ENCODE measurements around the gene CLCN1. TPM values are rescaled to one million over a fixed set of nuclear protein-coding genes. Genes with fewer than 3 reads are reported as not detected.
"Not testable (repeated sequence)": the region's sequence is repeated elsewhere in the genome, so short reads cannot be mapped to it uniquely, and the experiment has no call there.

Gene CLCN1
- total RNA-seq, 1 donor from 2014 or later = 0.08 TPM

- intact Hi-C loops (cut with DNase I) = loop anchor here (10.0 kb wide), 1 partner anchor 104 kb away; the partner anchor contains the start of genes CASP2 and TMEM139
- DNase-seq (peak; percentile 43), ATAC-seq (ENCODE audit: poor library complexity) (no peak)
Observed at GRCh38 chr7:143388491-143389101, 72.7 kb downstream of the CLCN1 start.

GRCh38 chr7:143389316-143390103 is 73.6 kb downstream of the CLCN1 start:
- intact Hi-C loops (cut with DNase I) = loop anchor here (10.0 kb wide), 1 partner anchor 105 kb away; the partner anchor contains the start of genes CASP2 and TMEM139
- no peak for ATAC-seq (ENCODE audit: poor library complexity)

GRCh38 chr7:143390104-143390772 is 74.3 kb downstream of the CLCN1 start:
- intact Hi-C loops (cut with DNase I) = no loop called here
- DNase-seq = no peak
- ATAC-seq (ENCODE audit: poor library complexity) = no peak

More at GRCh38 chr7:143389316-143390103, 73.6 kb downstream of the CLCN1 start:
- DNase-seq = no peak

GRCh38 chr7:143390773-143391317 is 74.9 kb downstream of the CLCN1 start:
- DNase-seq (peak; percentile 42), ATAC-seq (ENCODE audit: poor library complexity) (no peak)
- intact Hi-C loops (cut with DNase I) = no loop called here

GRCh38 chr7:143391462-143392404 is 75.8 kb downstream of the CLCN1 start:
- DNase-seq = peak; percentile 86
- peak; percentile 70 for ATAC-seq (ENCODE audit: poor library complexity)
- intact Hi-C loops (cut with DNase I) = no loop called here

GRCh38 chr7:143392427-143392826 is 76.5 kb downstream of the CLCN1 start:
- intact Hi-C loops (cut with DNase I); ATAC-seq (ENCODE audit: poor library complexity); DNase-seq: not testable (repeated sequence)

GRCh38 chr7:143392875-143393266 is 77.0 kb downstream of the CLCN1 start:
- intact Hi-C loops (cut with DNase I) = no loop called here
- ATAC-seq (ENCODE audit: poor library complexity) = no peak
- no peak for DNase-seq

- ATAC-seq (ENCODE audit: poor library complexity) (no peak), DNase-seq (no peak)
- intact Hi-C loops (cut with DNase I) = no loop called here
Observed at GRCh38 chr7:143393267-143394041, 77.5 kb downstream of the CLCN1 start.

GRCh38 chr7:143394068-143394467 is 78.2 kb downstream of the CLCN1 start:
- DNase-seq = no peak
- intact Hi-C loops (cut with DNase I) = no loop called here
- no peak for ATAC-seq (ENCODE audit: poor library complexity)

- ATAC-seq (ENCODE audit: poor library complexity) (no peak), DNase-seq (no peak)
- intact Hi-C loops (cut with DNase I) = no loop called here
Observed at GRCh38 chr7:143394777-143395176, 78.9 kb downstream of the CLCN1 start.

- intact Hi-C loops (cut with DNase I) = no loop called here
- DNase-seq = peak; percentile 57
- ATAC-seq (ENCODE audit: poor library complexity) = peak; percentile 10
Observed at GRCh38 chr7:143395187-143396149, 79.6 kb downstream of the CLCN1 start.

- DNase-seq = no peak
- intact Hi-C loops (cut with DNase I) = no loop called here
- no peak for ATAC-seq (ENCODE audit: poor library complexity)
Observed at GRCh38 chr7:143396182-143396581, 80.3 kb downstream of the CLCN1 start.

- DNase-seq (peak; percentile 68), ATAC-seq (ENCODE audit: poor library complexity) (no peak)
- intact Hi-C loops (cut with DNase I) = no loop called here
Observed at GRCh38 chr7:143396625-143397556, 81.0 kb downstream of the CLCN1 start.

GRCh38 chr7:143397710-143398530 is 82.0 kb downstream of the CLCN1 start:
- no peak for DNase-seq
- no peak for ATAC-seq (ENCODE audit: poor library complexity)
- intact Hi-C loops (cut with DNase I) = no loop called here

- intact Hi-C loops (cut with DNase I) = no loop called here
- DNase-seq (no peak), ATAC-seq (ENCODE audit: poor library complexity) (no peak)
Observed at GRCh38 chr7:143398616-143399015, 82.7 kb downstream of the CLCN1 start.

Measured in Right ventricle myocardium superior (tissue), 1 donor.